Activated CD4-positive, CD25-positive, alpha-beta regulatory T cell treated with anti-CD3 and anti-CD28 coated beads, Interleukin-2, amount 50 U/mL, for 16 hours (primary cell): Measurements from ENCODE around the gene SLC2A9.

Experiments used
- DNase-seq: peaks from one replicate; pipeline ENCODE4 v3.0.0-alpha.2; 2020; ENCODE audit warnings: low read depth, low spot score

SLC2A9 gene

DNA sequence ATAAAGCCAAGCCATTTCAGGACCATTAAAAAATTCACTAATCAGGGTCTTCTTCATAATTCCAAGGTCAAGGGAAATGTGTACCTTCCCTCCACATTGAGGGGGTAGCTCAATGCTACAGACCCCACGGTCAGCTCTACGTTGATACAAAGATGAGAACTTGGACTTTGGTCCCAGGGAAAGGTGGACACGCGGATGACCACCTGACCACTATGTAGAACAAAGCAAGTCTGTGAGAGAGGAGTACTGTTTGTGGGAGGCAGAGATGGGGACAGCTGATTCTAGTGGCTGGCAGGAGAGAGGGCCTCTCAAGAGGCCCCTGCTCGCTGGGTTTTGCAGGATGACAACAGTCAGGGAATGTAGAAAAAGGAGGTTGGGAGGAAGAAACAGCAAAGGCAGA lies 58.0 kb downstream of the SLC2A9 start:
- no peak for DNase-seq

GRCh38 chr4:9962611-9963314 lies 58.5 kb downstream of the SLC2A9 start:
- DNase-seq = no peak

DNA sequence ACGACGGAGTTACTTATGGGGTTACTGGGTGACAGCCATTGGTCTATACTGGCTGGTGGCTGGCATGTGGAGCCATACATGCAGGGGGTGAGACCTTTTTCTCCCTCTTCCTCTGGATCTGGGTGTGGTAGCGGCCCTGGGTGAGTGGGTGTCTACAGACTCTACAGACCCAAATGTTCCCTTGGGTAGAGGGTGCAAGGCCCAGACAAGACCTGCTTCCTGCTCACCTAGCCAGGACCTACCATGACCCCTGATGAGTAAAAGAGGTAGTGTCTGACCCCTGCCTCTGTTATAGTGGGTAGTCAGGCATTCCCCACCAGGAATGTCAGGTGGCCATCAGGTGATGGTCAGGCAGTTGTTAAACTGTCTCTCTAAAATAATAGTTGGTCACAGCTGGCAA lies 66.8 kb downstream of the SLC2A9 start:
- DNase-seq = no peak

DNA sequence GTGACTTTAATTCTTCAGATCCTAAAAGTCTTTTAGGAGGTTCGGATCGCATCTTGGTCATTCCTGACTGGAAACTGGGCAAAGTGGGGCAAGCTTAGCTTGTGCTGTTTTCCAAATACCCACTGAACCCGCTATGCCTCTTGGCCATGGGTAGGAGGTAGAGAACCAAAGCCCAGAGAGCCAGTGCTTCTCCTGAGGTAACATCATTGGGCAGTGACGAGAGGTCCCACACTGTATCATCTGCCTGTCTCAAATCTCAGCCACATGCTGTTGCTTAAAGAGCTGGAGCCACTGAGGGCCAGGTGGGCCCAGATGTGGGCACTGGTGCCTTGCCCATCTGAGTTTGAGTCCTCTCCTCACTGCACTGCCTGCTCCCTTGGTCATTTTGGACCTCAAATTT lies 68.2 kb downstream of the SLC2A9 start:
- DNase-seq = no peak

DNA sequence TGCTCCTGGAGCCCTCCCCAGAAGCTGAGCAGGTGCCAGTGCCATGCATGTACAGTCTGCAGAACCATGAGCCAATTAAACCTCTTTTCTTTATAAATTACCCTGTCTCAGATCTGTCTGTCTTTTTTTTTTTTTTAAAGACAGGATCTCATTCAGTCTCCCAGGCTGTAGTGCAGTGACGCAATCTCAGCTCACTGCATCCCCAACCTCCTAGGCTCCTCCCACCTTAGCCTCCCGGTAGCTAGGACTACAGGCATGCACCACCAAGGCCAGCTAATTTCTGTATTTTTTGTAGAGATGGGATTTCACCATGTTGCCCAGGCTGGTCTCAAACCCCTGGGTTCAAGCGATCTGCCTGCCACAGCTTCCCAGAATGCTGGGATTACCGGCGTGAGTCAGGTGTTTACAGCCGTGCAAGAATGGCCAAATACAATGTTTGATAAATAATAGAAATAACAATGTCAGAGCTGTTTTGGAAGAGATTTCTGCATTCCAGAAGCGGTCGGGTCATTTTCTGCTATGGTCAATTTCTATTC lies 68.8 kb downstream of the SLC2A9 start:
- DNase-seq = no peak

GRCh38 chr4:9949573-9949972 lies 71.7 kb downstream of the SLC2A9 start:
- DNase-seq = no peak

- no peak for DNase-seq
Observed at GRCh38 chr4:9947168-9948062, 73.9 kb downstream of the SLC2A9 start.

DNA sequence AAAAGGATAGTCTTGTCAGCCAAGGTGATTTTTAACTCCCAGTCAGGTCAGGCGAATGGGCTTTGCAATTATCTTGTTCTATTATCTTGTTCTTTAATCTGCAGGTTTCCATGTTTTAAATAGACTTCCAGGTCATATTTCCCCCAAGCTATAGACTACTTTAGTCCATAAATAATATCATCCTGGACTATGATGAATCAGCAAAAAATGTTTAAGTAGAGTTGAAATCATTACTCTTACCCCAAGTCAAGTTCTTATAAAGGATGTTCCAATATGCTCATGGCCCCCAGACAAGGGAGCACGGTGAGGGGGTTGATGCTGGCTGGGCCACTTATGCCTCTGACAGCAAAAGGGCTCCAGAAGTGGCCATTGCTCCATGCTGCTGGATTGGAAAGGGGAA lies 75.1 kb downstream of the SLC2A9 start:
- no peak for DNase-seq

GRCh38 chr4:9944431-9945425 lies 76.6 kb downstream of the SLC2A9 start:
- DNase-seq = no peak

- DNase-seq = no peak
Observed at GRCh38 chr4:9943761-9944160, 77.5 kb downstream of the SLC2A9 start.

DNA sequence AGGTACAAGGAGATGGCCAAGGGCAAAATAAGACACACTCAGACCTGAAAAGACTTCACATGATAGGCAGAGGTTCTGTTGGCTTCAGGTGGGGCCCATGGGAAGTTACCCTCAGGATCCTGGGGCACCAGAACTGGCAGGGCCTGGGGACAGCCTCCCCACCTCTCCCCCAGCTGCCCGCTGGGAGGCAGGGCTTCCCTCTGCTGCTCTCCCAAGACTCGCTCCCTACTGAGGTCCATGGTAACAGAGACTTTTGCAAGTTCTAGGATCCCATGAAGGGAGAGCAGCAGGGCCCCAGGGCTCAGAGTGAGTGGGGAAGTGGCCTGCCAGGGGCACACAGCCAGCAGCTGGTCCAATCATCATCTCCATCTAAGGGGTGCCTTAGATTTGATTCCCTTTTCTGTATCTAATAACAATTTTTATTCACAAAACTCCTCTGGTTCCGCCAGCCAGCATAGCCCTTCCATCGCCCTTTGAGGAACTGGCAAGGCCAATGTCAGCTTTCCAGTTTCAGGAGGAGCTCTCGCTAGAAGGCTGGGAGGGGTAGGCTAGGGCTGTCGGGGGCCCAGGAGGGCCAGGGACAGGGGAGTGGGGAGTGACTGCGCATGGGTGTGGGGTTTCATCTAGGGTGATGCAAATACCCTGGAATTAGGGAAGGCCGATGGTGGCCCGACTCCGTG lies 78.2 kb downstream of the SLC2A9 start:
- DNase-seq = no peak

- no peak for DNase-seq
Observed at GRCh38 chr4:9942139-9942538, 79.2 kb downstream of the SLC2A9 start.

DNA sequence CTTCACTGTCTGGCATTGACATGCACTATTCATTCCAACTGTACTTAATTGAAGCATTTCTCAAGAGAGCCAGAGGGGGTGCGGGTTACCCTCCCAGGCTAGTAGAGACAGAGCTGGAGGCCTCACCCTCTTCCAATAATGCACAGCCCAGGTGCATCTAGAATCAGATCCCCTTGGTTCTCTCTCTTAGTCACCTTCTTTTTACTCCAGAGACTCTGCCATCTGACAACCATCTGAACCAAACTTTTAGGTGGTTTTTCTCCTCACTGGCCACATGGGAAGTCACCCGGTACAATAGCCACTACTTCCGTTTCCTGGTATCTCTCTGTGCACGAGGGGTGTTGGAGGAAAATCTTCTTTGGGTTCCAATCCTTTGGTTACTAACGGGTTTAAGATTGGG lies 81.3 kb downstream of the SLC2A9 start:
- DNase-seq = no peak

GRCh38 chr4:9938933-9939332 lies 82.4 kb downstream of the SLC2A9 start:
- DNase-seq = no peak

GRCh38 chr4:9937078-9937477 lies 84.2 kb downstream of the SLC2A9 start:
- DNase-seq = no peak

- no peak for DNase-seq
Observed at GRCh38 chr4:9936129-9936644, 85.1 kb downstream of the SLC2A9 start.

DNA sequence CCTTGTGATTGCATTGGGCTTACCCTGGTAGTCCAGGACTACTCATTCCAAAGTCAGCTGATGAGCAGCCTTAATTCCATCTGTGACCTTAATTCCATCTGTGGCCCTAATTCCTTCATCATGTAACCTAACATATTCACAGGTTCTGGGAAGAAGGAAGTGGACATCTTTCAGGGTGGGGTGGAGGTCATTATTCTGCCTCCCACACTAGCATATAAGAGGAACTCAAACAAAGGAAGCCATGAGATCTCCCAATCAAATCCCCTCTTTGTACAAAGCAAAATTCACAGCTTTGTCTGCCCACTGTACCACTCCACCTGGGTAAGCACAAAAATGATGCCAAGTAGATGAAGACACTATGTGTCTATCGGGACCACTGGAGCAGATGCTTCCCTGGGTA lies 87.3 kb downstream of the SLC2A9 start:
- no peak for DNase-seq

GRCh38 chr4:9933184-9933583 lies 88.1 kb downstream of the SLC2A9 start:
- DNase-seq = no peak

- no peak for DNase-seq
Observed at GRCh38 chr4:9932771-9933170, 88.5 kb downstream of the SLC2A9 start.

DNA sequence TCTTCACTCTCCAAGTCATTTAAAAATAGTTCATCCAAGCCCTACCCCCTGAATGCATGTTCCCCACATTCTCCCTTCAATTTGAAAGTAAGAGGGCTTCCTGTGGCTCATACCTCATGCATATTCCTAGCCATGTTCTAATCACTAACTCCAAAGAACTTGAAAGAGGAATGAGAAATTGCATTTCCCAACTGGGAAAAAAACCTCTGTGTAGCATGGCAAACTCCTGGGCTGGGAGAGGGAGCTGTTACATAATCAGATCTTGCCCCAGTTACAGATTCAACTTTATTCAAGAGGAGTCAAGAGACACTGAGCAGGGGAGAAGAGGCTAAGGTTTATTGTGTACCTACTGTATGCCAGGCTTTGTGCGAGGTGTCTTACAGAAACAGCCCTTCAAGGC lies 90.2 kb downstream of the SLC2A9 start:
- no peak for DNase-seq

- no peak for DNase-seq
Observed at GRCh38 chr4:9929111-9929510, 92.2 kb downstream of the SLC2A9 start.
